GM18870 (cell line): ENCODE measurements around the gene HBA2.
"Not testable (repeated sequence)": the region's sequence is repeated elsewhere in the genome, so short reads cannot be mapped to it uniquely, and the experiment has no call there.

Source experiments
- ATAC-seq: cut with Tn5 transposase; IDR thresholded peaks from one replicate; pipeline ENCODE4 v1.9.1; 2021; ENCODE audit warnings: moderate library complexity; ENCODE audit not compliant: unreplicated experiment

HBA2 gene

DNA sequence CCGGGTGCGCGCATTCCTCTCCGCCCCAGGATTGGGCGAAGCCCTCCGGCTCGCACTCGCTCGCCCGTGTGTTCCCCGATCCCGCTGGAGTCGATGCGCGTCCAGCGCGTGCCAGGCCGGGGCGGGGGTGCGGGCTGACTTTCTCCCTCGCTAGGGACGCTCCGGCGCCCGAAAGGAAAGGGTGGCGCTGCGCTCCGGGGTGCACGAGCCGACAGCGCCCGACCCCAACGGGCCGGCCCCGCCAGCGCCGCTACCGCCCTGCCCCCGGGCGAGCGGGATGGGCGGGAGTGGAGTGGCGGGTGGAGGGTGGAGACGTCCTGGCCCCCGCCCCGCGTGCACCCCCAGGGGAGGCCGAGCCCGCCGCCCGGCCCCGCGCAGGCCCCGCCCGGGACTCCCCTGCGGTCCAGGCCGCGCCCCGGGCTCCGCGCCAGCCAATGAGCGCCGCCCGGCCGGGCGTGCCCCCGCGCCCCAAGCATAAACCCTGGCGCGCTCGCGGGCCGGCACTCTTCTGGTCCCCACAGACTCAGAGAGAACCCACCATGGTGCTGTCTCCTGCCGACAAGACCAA, at the start of gene HBA2:
HBA2 (plus strand) TSS at position 503 of the 568 bp plus-strand sequence; CDS start at position 540, 37 bp downstream.
- ATAC-seq, result not testable (repeated sequence)

- not testable (repeated sequence) for ATAC-seq
Observed at GRCh38 chr16:123558-124350, 48.9 kb upstream of the HBA2 start.

- ATAC-seq, result no peak
Observed at GRCh38 chr16:125011-125410, 47.7 kb upstream of the HBA2 start.

DNA sequence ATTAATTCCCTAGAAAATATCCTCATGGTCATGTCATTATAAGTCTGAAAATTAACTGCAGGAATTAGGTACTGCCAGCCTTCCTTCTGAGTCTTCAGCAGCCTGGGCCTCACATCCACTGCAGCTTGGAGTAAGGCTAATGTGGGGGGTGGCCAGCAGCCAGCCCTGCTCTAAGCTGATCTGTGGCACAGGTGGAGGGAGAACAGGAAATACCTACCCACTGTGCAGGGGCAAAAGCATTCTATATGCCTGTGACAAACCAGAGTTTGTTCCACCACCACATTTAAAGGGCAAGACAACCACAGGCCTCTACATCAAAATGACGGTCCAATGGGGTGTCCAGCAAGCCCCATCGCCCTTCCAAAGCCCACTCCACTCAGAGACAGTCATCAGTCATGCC, 43.6 kb upstream of the HBA2 start:
- ATAC-seq, result no peak

GRCh38 chr16:130533-131173, 42.0 kb upstream of the HBA2 start:
- no peak for ATAC-seq

GRCh38 chr16:132120-132519, 40.6 kb upstream of the HBA2 start:
- no peak for ATAC-seq

DNA sequence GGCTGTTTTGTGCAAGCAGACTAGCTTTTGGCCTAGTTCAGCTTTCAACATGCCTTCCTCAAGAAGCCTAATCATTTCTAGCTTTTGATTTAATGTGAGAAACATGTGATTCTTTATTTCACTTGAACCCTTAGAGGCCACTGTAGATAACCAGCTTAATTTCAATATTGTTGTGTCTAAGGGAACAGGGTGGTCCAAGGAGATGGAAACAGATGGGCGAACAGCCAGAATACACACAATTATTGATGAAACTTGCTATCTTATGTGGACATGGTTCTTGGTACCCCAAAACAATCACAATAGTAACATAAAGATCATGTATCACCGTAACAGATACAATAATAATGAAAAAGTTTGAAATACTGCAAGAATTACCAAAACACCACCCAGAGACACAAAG, 39.0 kb upstream of the HBA2 start:
- ATAC-seq, result no peak

- ATAC-seq, result no peak
Observed at GRCh38 chr16:138049-138417, 34.6 kb upstream of the HBA2 start.

DNA sequence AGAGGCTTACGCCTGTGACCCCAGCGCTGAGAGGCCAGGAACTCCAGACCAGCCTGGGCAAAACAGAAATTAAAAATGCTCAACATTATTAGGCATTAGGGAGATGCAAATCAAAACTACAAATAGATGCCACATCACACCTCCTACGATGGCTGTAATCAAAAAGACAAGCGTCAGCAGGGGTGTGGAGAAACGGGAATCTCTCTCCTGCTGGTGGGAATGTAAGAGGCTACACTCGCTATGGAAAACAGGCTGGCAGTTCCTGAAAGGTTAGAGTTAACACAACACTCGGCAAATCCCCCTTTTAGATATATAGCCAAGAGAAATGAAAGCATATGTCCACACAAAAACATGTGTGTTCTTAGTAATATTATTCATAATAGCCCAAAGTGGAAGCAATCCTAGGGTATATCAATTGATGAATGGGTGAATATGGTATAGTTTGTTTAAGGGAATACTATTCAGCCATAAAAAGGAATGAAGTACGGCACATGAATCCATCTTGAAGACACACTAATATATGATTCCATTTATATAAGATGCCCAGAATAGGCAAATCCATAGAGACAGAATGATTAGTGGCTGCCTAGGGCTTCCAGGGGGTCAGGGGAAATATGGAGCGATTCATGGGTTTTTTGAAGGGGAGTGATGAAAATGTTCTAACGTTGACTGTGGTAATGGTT, 32.4 kb upstream of the HBA2 start:
- no peak for ATAC-seq

DNA sequence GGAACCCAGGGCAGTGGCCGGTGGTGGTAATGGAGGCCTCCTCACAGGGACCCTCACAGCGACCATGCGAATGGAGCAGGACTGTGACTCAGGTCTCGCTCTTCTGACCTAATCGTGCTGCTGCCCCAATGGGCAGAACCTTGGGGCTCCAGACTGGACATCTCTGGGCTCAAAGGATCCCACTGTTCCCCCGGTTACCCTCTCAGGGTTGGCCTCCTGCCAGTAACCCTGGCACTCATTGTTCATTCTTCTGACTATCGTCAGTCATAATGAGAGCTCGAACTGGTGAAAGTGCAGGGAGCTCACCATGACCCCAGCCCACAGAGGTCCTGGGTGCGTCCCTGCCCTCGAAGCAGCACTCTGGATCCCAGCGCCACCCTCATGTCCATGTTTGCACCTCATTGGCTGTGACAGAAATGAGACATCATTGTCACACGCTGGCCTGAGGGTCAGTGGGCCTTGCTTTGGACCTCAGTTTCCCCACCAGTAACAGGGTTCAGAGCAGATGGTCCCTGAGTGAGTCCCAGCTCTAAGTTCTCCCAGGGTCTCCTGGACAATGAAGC, 30.2 kb upstream of the HBA2 start:
- ATAC-seq, result no peak

DNA sequence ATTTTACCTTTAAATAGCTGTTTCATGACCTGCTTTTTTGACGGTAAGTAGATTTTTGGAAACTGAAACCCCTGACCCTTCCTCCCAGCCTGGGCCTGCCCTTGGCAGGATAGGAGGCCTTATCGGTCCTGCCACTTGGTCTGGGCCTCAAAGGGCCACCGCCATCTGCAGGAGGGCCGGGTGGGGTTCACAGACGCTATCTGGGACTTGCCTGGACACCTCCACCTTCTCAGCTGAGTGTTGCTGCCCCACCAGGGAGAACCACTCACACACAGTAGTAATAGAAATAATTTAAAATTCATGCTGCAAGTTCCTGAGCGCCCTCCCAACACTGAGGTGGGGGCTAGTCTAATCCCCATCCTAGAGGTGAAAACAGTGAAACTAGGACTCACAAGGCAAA, 29.6 kb upstream of the HBA2 start:
- no peak for ATAC-seq

DNA sequence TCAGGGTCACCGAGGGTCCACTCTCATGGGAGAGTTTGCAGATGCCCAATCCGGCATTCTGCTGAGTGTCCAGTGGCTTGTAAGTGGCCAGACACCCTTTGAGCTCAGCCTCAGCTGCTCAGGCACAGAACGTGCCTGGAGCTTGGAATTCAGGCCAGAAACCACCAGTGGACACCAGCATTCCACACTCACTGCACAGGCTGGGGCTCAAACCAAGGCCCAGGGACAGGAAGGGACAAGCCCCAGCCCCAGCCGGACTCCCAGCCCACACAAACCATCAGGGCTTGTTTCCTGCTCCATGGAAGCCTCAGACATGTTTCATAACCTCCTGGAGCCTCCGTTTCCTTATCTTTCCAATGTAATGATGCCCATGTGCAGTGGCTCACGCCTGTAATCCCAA, 29.2 kb upstream of the HBA2 start:
- ATAC-seq, result no peak

- no peak for ATAC-seq
Observed at GRCh38 chr16:144797-145252, 27.9 kb upstream of the HBA2 start.

DNA sequence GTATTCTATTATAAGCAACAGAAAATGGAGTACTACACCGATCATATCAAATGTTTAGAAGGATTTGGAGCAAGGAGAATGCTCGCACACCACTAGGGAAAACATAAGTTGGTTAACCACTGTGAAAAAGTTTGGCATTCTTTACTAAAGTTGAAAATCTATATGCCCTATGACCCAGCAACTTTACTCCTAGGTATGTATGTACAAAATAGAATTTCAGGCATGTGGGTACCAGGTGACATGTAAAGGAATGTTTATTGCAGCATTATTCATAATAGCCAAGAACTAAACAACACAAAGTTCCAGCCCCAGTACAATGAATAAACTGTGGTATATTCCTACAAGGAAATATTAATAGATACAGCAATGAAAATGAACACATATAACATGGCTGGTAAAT, 26.0 kb upstream of the HBA2 start:
- ATAC-seq, result no peak

- ATAC-seq, result no peak
Observed at GRCh38 chr16:149024-149660, 23.5 kb upstream of the HBA2 start.

- no peak for ATAC-seq
Observed at GRCh38 chr16:152141-153128, 20.2 kb upstream of the HBA2 start, which contains the start of gene HBZ. Gene HBZ (plus strand): TSS chr16:152644. CDS start chr16:152910, 266 bp downstream.

- not testable (repeated sequence) for ATAC-seq
Observed at GRCh38 chr16:153129-153521, 19.6 kb upstream of the HBA2 start.

DNA sequence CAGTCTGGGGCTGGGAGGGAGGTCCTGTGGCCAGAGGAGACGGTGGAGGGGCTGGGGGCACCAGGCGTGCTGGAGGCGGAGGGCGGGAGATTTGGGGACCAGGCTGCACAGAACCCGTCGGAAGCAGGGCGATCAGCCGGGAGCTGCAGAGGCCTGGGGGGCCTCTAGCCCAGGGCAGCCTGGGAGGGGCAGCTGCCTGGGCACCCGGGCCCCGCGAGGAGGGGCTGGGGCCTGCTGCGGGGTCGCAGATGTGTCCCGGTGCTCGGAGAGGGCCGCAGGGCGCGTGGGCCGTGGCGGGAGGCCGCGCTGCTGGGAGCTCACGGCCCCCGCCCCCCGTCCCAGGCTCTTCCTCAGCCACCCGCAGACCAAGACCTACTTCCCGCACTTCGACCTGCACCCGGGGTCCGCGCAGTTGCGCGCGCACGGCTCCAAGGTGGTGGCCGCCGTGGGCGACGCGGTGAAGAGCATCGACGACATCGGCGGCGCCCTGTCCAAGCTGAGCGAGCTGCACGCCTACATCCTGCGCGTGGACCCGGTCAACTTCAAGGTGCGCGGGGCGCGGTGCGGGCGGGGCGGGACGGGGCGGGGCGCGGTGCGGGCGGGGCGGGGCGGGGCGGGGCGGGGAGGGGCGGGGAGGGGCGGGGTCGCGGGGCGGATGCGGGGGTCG, 19.0 kb upstream of the HBA2 start:
- not testable (repeated sequence) for ATAC-seq
